HepG2 (cell line): ENCODE data around the gene PPDPF. TPM values are rescaled to one million over a fixed set of nuclear protein-coding genes. Genes with fewer than 3 reads are reported as not detected.

ENCODE experiments used
- CREB1 ChIP-seq, 2 experiments: fragments of 450-650 bp in 1 of 2; IDR thresholded peaks; 2 replicates each; pipeline ENCODE4 v1.6.1; 2016 to 2017; ENCODE audit warnings: control low read depth in 1 of 2, mild to moderate bottlenecking in 1 of 2, missing compliant biosample characterization in 1 of 2, missing genetic modification characterization in 1 of 2
- DR1 ChIP-seq: sonication (generic); formaldehyde crosslinking; IDR thresholded peaks from 2 replicates; pipeline ENCODE4 v1.8.0; 2021; ENCODE audit warnings: mild to moderate bottlenecking, missing genetic modification reagents, inconsistent platforms
- FOXP4 ChIP-seq: sonication (generic); formaldehyde crosslinking; IDR thresholded peaks from 2 replicates; pipeline ENCODE4 v1.4.0; 2020; ENCODE audit warnings: missing genetic modification reagents
- MIER2 ChIP-seq: IDR thresholded peaks from 2 replicates; pipeline ENCODE4 v1.6.1; 2016; ENCODE audit warnings: missing biosample characterization, missing genetic modification reagents
- NONO ChIP-seq, 2 experiments: fragments of 450-650 bp in 1 of 2; sonication (generic) in 1 of 2; formaldehyde crosslinking in 1 of 2; IDR thresholded peaks in 1 of 2; conservative IDR thresholded peaks in 1 of 2; 2 replicates each; pipeline versions ENCODE4 v1.6.1 to v1.8.0; 2017 to 2022; ENCODE audit warnings: mild to moderate bottlenecking in 1 of 2, missing genetic modification reagents in 1 of 2, moderate library complexity in 1 of 2
- PHF21A ChIP-seq: sonication (generic); formaldehyde crosslinking; IDR thresholded peaks from 2 replicates; pipeline ENCODE4 v1.5.0; 2020; ENCODE audit warnings: mild to moderate bottlenecking, missing genetic modification reagents
- POLR2A ChIP-seq, 2 experiments: IDR thresholded peaks; 2 replicates each; pipeline ENCODE4 v1.6.1; 2011; ENCODE audit warnings: low read depth in 2 of 2, low read length in 2 of 2, mild to moderate bottlenecking in 1 of 2, moderate library complexity in 1 of 2; ENCODE audit not compliant: insufficient read depth in 1 of 2
- RBFOX2 ChIP-seq: fragments of 200-400 bp; formaldehyde crosslinking; IDR thresholded peaks from 2 replicates; pipeline ENCODE4 v1.6.1; 2017; ENCODE audit warnings: low read depth, mild to moderate bottlenecking, low read length
- RXRB ChIP-seq: IDR thresholded peaks from 2 replicates; pipeline ENCODE4 v1.6.1; 2016; ENCODE audit warnings: borderline replicate concordance, missing genetic modification reagents, missing compliant biosample characterization
- SKI ChIP-seq: fragments of 450-650 bp; IDR thresholded peaks from one replicate; pipeline ENCODE4 v1.6.1; 2018; ENCODE audit warnings: mild to moderate bottlenecking; ENCODE audit not compliant: partially characterized antibody
- SOX5 ChIP-seq: IDR thresholded peaks from 2 replicates; pipeline ENCODE4 v1.6.1; 2016; ENCODE audit warnings: borderline replicate concordance
- SRSF1 ChIP-seq: fragments of 200-400 bp; formaldehyde crosslinking; optimal IDR thresholded peaks from 2 replicates; pipeline ENCODE3; 2017; ENCODE audit warnings: mild to moderate bottlenecking, low read depth, low read length, moderate library complexity
- TARDBP ChIP-seq: sonication (generic); formaldehyde crosslinking; IDR thresholded peaks from 2 replicates; pipeline ENCODE4 v1.8.0; 2022; ENCODE audit warnings: mild to moderate bottlenecking, missing genetic modification reagents
- TBL1XR1 ChIP-seq: fragments of 150-350 bp; IDR thresholded peaks from 2 replicates; pipeline ENCODE4 v1.6.1; 2014; ENCODE audit warnings: borderline replicate concordance, low read length; ENCODE audit not compliant: partially characterized antibody
- TFAP4 ChIP-seq: sonication (generic); IDR thresholded peaks from 2 replicates; pipeline ENCODE4 v1.6.1; 2016; ENCODE audit warnings: low read depth, borderline replicate concordance
- ZNF275 ChIP-seq: sonication (generic); formaldehyde crosslinking; IDR thresholded peaks from 2 replicates; pipeline ENCODE4 v1.8.0; 2022; ENCODE audit warnings: missing genetic modification reagents, mild to moderate bottlenecking, inconsistent platforms, borderline replicate concordance
- ZNF335 ChIP-seq: sonication (generic); formaldehyde crosslinking; IDR thresholded peaks from 2 replicates; pipeline ENCODE4 v1.4.0; 2020; ENCODE audit warnings: missing genetic modification reagents
- ZNF512B ChIP-seq: sonication (generic); formaldehyde crosslinking; IDR thresholded peaks from 2 replicates; pipeline ENCODE4 v1.5.1; 2020; ENCODE audit warnings: missing genetic modification reagents, mild to moderate bottlenecking, borderline replicate concordance
- ZNF704 ChIP-seq: sonication (generic); formaldehyde crosslinking; IDR thresholded peaks from 2 replicates; pipeline ENCODE4 v1.8.1; 2023; ENCODE audit warnings: mild to moderate bottlenecking, inconsistent platforms, moderate library complexity, missing genetic modification reagents, borderline replicate concordance
- ZSCAN20 ChIP-seq: sonication (generic); formaldehyde crosslinking; IDR thresholded peaks from 2 replicates; pipeline ENCODE4 v1.4.0; 2020; ENCODE audit warnings: missing genetic modification reagents, mild to moderate bottlenecking, borderline replicate concordance
- polyA plus RNA-seq, 8 experiments: library from polyadenylated mRNA; depleted of rRNA in 3 of 8; stranded (reverse) in 7 of 8; unstranded in 1 of 8; fragments of >200 nt; fragmentation: Illumina TruSeq in 4 of 8; extraction: Trizol in 4 of 8; gene quantifications; 2 replicates each; pipeline versions ENCODE4 v1.2.1 to v1.2.3, GENCODE V29; 2011 to 2016; ENCODE audit warnings: low read depth in 4 of 8, missing spikeins in 1 of 8, mixed read lengths in 1 of 8; ENCODE audit not compliant: insufficient read depth in 1 of 8
- total RNA-seq, 5 experiments: library from RNA; depleted of rRNA; stranded (reverse); fragments of >200 nt; fragmentation: Illumina TruSeq; extraction: Trizol; gene quantifications; 2 replicates each; pipeline ENCODE4 v1.2.3, GENCODE V29; 2016; ENCODE audit warnings: low read depth in 1 of 5

Gene PPDPF
- total and polyA plus RNA-seq, 2 of the 13 experiments (the other 11 are each of a cell fraction or from before 2014, with no cell fraction given), result 1.8 to 7.0 TPM

GRCh38 chr20:63537525-63538203 lies 17.1 kb downstream of the PPDPF start (continued):
- peak; percentile 54 for TF ChIP-seq FOXP4 (CRISPR knock-in tag)
- 0 out of 2 replicates have a peak, but pooled peaks have one; percentile 53 for TF ChIP-seq ZNF512B (CRISPR knock-in tag)
- peak; percentile 86 for TF ChIP-seq TARDBP
- TF ChIP-seq CREB1 (IDR thresholded peaks at IDR 0.05), result no peak
- no peak for TF ChIP-seq CREB1 (CRISPR knock-in tag; IDR thresholded peaks at IDR 0.05)
- peak; percentile 61; the same call in 1 of the 2 replicates for TF ChIP-seq DR1
- peak; percentile 97 for TF ChIP-seq ZNF335 (CRISPR knock-in tag)
- TF ChIP-seq SKI, result peak; percentile 38
- peak; percentile 82 for TF ChIP-seq MIER2 (CRISPR knock-in tag)
- TF ChIP-seq TBL1XR1, result peak; percentile 36
- peak; percentile 76; the same call in 1 of the 2 replicates for TF ChIP-seq ZSCAN20 (CRISPR knock-in tag)
- peak; percentile 77 for TF ChIP-seq RBFOX2
- TF ChIP-seq RXRB (CRISPR knock-in tag), result peak; percentile 71; the same call in 1 of the 2 replicates
- TF ChIP-seq ZNF704 (CRISPR knock-in tag), result peak; percentile 88
- peak; percentile 94 for TF ChIP-seq ZNF275
- peak; percentile 89; the same call in 1 of the 2 replicates for TF ChIP-seq TFAP4
- TF ChIP-seq SRSF1, result peak; percentile 88
- TF ChIP-seq PHF21A (CRISPR knock-in tag), result peak; percentile 78; the same call in 1 of the 2 replicates
- TF ChIP-seq NONO (IDR thresholded peaks at IDR 0.05), result no peak
- TF ChIP-seq NONO (CRISPR knock-in tag; conservative IDR thresholded peaks at IDR 0.05), result peak; percentile 81; the same call in 1 of the 2 replicates
- TF ChIP-seq POLR2A (IDR thresholded peaks at IDR 0.05; ENCODE audit: insufficient read depth in 1 of 2, low read depth in 2 of 2, low read length in 2 of 2), result 0 out of 4 replicates have a peak, but pooled peaks of 1 of the 2 experiments have one; percentile 30
- TF ChIP-seq SOX5, result peak; percentile 79
